ENCODE results near the gene SLC26A11.
"Not testable (repeated sequence)": the region's sequence is repeated elsewhere in the genome, so short reads cannot be mapped to it uniquely, and the experiment has no call there.

Gene SLC26A11

GRCh38 chr17:80285237-80285920, 65.2 kb downstream of the SLC26A11 start:
- DNase-seq = no peak

GRCh38 chr17:80286638-80286960, 66.4 kb downstream of the SLC26A11 start:
- DNase-seq = no peak

DNA sequence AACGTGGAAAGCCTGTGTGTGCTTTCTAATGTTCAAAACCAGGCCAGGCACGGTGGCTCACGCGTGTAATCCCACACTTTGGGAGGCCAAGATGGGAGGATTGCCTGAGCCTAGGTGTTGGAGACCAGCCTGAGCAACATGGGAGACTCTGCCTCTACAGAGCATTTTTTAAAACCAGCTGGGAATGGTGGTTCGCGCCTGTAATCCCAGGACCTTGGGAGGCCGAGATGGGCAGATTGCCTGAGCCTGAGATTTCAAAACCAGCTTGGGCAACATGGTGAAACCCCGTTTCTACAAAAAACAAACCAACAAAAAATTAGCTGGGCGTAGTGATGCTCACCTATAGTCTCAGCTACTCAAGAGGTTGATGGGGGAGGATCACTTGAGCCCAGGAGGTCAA, 66.8 kb downstream of the SLC26A11 start:
- DNase-seq = no peak

- no peak for DNase-seq
Observed at GRCh38 chr17:80287806-80288567, 67.8 kb downstream of the SLC26A11 start.

GRCh38 chr17:80289616-80290015, 69.4 kb downstream of the SLC26A11 start:
- DNase-seq = no peak

GRCh38 chr17:80290156-80290555, 69.9 kb downstream of the SLC26A11 start:
- no peak for DNase-seq

- DNase-seq = no peak
Observed at GRCh38 chr17:80291260-80291659, 71.0 kb downstream of the SLC26A11 start.

- no peak for DNase-seq
Observed at GRCh38 chr17:80291691-80292487, 71.7 kb downstream of the SLC26A11 start.

GRCh38 chr17:80292521-80292971, 72.3 kb downstream of the SLC26A11 start:
- DNase-seq = no peak

- no peak for DNase-seq
Observed at GRCh38 chr17:80294210-80294609, 74.0 kb downstream of the SLC26A11 start.

- DNase-seq = no peak
Observed at GRCh38 chr17:80294653-80295052, 74.4 kb downstream of the SLC26A11 start.

DNA sequence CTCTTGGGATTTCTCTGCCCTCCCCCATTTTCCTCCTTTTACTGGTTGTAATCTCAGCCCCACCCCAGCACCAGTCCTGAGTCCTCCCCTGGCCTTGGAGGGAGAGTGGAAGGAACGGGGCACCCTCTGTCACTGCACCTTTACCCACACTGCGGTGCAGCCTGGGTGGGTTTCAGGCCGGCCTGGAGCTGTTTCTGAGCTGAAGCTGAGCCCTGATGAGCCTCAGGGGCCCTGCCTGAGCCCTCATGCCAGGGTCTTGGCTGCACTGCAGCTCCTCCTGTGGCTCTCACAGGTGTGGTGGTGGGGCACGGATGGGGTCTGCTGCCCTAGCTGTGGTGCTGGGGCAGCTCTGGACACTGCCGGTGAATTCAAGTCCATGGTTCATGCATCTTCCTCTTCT, 74.9 kb downstream of the SLC26A11 start:
- DNase-seq = no peak

GRCh38 chr17:80295559-80295958, 75.3 kb downstream of the SLC26A11 start:
- DNase-seq = no peak

DNA sequence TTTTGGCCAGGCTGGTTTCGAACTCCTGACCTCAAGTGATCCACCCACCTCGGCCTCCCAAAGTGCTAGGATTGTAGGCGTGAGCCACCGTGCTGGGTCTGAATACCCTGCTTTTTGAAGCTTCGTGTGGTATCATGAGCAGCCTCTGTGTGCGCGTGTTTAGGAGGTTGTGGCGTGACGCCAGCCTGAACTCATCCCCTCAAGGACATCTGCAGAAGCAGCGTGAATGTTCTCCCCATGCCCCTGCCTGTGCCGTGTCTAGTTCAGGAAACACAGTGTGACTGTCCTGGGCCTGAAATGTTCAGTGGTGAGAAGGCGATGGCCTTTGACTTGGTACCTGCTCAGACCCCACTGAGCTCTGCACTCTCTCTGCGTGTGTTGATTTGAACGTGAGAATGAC, 76.0 kb downstream of the SLC26A11 start:
- DNase-seq = no peak

GRCh38 chr17:80297996-80298560, 77.9 kb downstream of the SLC26A11 start:
- no peak for DNase-seq

DNA sequence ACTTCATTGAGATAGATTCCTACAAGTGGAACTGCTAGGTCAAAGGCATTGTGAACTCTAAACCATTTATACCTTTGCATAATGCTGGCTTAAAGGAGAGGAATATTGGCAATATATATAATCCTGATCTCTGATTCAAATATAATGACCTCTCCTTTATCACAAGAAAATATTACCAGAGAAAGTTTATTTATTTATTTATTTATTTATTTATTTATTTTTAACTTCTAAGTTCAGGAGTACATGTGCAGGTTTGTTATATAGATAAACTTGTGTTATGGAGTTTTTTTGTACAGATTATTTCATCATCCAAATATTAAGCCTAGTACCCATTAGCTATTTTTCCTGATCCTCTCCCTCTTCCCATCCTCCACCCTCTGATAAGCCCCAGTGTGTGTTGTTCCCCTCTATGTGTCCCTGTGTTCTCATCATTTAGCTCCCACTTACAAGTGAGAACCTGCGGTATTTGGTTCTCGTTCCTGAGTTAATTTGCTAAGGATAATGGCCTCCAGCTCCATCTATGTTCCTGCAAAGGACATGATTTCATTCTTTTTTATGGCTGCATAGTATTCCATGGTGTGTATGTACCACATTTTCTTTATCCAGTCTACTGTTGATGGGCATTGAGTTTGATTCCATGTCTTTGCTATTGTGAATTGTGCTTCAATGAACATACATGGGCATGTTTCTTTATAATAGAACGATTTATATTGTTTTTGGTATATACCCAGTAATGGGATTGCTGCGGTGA, 79.3 kb downstream of the SLC26A11 start:
- not testable (repeated sequence) for DNase-seq

DNA sequence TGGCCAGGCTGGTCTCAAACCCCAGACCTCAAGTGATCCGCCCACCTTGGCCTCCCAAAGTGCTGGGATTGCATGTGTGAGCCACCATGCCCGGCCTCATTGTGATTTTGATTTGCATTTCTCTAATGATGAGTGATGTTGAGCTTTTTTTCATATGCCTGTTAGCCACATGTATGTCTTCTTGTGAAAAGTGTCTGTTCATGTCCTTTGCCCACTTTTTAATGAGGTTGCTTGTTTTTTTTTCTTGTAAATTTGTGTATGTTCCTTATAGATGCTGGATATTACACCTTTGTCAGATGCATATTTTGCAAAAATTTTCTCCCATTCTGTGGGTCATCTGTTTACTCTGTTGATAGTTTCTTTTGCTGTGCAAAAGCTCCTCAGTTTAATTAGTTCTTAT, 80.5 kb downstream of the SLC26A11 start:
- DNase-seq = not testable (repeated sequence)
